Ishikawa (cell line): Measurements from ENCODE around the gene TCF4.

Source experiments
- CEBPB ChIP-seq: IDR thresholded peaks from 2 replicates; pipeline ENCODE4 v1.6.1; 2012
- CREB1 ChIP-seq: IDR thresholded peaks from 2 replicates; pipeline ENCODE4 v1.6.1; 2012; ENCODE audit warnings: low read depth
- EGR1 ChIP-seq: IDR thresholded peaks from 2 replicates; pipeline ENCODE4 v1.6.1; 2012
- EP300 ChIP-seq: IDR thresholded peaks from 2 replicates; pipeline ENCODE4 v1.6.1; 2012; ENCODE audit warnings: borderline replicate concordance
- FOXM1 ChIP-seq: IDR thresholded peaks from 2 replicates; pipeline ENCODE4 v1.6.1; 2012; ENCODE audit warnings: low read depth, borderline replicate concordance
- NFIC ChIP-seq: IDR thresholded peaks from 2 replicates; pipeline ENCODE4 v1.6.1; 2012
- RAD21 ChIP-seq: IDR thresholded peaks from 2 replicates; pipeline ENCODE4 v1.6.1; 2012; ENCODE audit warnings: low read depth
- TAF1 ChIP-seq: IDR thresholded peaks from 2 replicates; pipeline ENCODE4 v1.6.1; 2012; ENCODE audit warnings: low read depth, mild to moderate bottlenecking
- TCF12 ChIP-seq: IDR thresholded peaks from 2 replicates; pipeline ENCODE4 v1.6.1; 2012; ENCODE audit warnings: low read depth
- TEAD4 ChIP-seq: IDR thresholded peaks from 2 replicates; pipeline ENCODE4 v1.6.1; 2012
- YY1 ChIP-seq: IDR thresholded peaks from 2 replicates; pipeline ENCODE4 v1.6.1; 2012; ENCODE audit warnings: low read depth
- ZBTB7A ChIP-seq: IDR thresholded peaks from 2 replicates; pipeline ENCODE4 v1.6.1; 2012; ENCODE audit warnings: low read depth
- TF ChIP-seq, protein P1 (sequence below): IDR thresholded peaks from 2 replicates; pipeline ENCODE4 v1.6.1; 2012; ENCODE audit warnings: low read depth, mild to moderate bottlenecking
- TF ChIP-seq, protein P2 (sequence below): IDR thresholded peaks from 2 replicates; pipeline ENCODE4 v1.6.1; 2012

GRCh38 chr18:55405475-55405874, 182.5 kb downstream of the TCF4 start:
- TF ChIP-seq YY1 (no peak), TEAD4 (no peak), FOXM1 (no peak), EP300 (no peak), ZBTB7A (no peak), CEBPB (no peak), TAF1 (no peak), NFIC (no peak), RAD21 (no peak), EGR1 (no peak), CREB1 (no peak), TCF12 (no peak)
- TF ChIP-seq, protein P1, sequence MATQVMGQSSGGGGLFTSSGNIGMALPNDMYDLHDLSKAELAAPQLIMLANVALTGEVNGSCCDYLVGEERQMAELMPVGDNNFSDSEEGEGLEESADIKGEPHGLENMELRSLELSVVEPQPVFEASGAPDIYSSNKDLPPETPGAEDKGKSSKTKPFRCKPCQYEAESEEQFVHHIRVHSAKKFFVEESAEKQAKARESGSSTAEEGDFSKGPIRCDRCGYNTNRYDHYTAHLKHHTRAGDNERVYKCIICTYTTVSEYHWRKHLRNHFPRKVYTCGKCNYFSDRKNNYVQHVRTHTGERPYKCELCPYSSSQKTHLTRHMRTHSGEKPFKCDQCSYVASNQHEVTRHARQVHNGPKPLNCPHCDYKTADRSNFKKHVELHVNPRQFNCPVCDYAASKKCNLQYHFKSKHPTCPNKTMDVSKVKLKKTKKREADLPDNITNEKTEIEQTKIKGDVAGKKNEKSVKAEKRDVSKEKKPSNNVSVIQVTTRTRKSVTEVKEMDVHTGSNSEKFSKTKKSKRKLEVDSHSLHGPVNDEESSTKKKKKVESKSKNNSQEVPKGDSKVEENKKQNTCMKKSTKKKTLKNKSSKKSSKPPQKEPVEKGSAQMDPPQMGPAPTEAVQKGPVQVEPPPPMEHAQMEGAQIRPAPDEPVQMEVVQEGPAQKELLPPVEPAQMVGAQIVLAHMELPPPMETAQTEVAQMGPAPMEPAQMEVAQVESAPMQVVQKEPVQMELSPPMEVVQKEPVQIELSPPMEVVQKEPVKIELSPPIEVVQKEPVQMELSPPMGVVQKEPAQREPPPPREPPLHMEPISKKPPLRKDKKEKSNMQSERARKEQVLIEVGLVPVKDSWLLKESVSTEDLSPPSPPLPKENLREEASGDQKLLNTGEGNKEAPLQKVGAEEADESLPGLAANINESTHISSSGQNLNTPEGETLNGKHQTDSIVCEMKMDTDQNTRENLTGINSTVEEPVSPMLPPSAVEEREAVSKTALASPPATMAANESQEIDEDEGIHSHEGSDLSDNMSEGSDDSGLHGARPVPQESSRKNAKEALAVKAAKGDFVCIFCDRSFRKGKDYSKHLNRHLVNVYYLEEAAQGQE: no peak
- TF ChIP-seq, protein P2, sequence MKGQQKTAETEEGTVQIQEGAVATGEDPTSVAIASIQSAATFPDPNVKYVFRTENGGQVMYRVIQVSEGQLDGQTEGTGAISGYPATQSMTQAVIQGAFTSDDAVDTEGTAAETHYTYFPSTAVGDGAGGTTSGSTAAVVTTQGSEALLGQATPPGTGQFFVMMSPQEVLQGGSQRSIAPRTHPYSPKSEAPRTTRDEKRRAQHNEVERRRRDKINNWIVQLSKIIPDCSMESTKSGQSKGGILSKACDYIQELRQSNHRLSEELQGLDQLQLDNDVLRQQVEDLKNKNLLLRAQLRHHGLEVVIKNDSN: no peak
